Fibroblast of upper back skin (primary cell): ENCODE results near the gene QSER1.
"Not testable (repeated sequence)": the region's sequence is repeated elsewhere in the genome, so short reads cannot be mapped to it uniquely, and the experiment has no call there.

Experiments
- DNase-seq: peaks from one replicate; pipeline ENCODE4 v3.0.0-alpha.2; 2013

QSER1 gene

DNA sequence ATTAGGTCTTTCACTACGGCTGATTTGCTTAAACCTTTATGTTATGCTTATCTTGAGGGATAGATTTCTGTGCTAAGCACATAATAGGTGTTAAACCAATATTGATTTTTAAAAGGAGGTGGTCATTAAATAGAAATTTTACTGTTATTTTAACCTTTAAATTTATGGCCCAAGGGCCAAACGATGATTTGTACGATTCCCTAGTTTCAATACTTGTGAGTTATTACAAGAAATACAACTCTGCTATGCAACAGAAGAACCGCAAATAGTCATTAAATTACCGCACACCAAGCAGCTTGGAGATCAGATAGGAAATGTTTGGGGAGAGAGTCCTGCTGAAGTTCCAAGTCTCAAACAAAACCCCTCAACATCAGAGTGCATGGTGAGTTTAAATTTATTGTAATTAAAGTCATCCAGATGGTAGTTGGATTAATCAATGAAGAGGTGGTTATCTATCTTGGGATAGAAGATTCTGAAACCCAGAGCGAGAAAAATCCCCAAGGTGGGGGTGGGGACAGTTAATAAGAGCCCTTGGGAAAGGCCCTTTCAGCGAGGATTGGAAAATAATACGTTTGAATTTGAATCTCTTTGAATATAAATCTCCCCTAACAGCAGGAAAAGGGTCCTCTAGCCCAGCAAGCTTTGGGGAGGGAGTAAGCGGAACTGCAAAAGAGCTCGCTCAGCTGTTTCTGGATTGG lies 805 bp upstream of the QSER1 start:
- DNase-seq: peak; percentile 34

DNA sequence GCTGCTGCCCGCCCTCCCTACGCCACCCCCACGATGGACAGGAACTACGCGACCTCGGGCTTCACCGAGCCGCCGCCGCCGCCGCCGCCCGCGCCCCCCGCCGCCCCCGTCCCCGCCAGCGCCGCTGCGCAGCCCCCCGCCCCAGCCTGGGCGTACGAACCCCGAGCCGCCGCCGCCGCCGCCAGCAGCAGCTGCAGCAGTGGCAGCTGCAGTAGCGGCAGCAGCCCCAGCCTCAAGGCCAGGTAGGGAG lies 407 bp downstream of the QSER1 start:
- DNase-seq: no peak

DNA sequence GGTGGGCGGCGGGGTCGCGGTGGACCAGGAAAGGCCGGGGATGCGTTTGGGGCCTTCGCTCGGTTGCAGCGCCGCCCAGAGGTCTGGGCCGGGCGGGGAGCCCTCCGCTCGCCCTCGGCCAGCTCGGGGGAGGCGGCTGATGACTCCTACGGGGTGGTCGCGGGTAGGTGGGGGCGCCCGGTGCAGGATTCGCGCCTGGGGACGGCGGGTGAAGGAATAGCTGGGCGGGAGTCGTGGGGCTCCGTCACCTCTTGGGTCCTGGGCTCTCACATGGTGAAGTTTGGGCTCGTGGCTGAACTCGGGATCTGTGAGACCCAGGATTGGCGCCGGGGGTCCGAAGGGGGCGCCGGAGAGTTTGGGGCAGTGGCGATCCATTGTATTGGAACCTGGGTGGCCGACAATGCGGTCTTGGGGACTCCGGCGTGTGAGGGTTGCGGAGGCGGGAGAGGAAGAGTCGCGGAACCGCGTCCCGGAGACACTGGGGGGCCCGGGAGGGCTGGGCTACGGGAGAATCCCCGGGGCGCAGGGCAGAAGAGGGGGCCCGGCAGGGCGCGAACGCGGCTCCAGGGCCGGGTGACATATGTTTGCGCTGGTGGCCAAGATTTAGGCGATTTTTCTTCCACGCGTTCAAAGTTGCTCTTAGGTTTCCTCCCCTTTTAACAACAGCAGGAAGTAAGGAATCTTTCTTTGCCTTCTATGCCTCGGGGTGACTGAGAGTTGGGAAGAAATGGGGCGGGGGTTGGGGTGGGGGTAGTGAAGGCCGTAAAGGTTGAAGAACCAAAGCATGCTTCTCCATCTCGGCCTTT lies 935 bp downstream of the QSER1 start:
- DNase-seq: peak; percentile 31

GRCh38 chr11:32894149-32894827 lies 1.7 kb downstream of the QSER1 start:
- peak; percentile 81 for DNase-seq

- no peak for DNase-seq
Observed at GRCh38 chr11:32894921-32895320, 2.3 kb downstream of the QSER1 start.

- DNase-seq: no peak
Observed at GRCh38 chr11:32895471-32895870, 2.9 kb downstream of the QSER1 start.

DNA sequence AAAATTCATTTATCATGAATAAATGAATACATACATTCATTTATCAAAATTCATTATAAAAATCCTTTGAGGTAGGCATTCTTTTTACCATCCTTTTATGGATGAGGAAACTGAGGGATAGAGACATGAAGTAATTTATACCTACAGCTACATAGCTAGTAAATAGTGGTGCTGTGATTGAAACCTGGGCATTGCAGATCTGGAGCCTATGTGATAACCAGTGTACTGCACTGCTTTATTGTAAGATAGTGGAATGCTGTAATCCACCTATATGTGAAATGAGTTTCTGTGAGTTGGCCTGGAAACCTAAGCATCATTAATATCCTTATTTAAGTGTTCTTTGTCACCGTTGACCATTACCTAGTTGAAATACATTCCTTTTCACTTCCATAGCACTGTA lies 4.5 kb downstream of the QSER1 start:
- no peak for DNase-seq

- DNase-seq: no peak
Observed at GRCh38 chr11:32899438-32899837, 6.8 kb downstream of the QSER1 start.

DNA sequence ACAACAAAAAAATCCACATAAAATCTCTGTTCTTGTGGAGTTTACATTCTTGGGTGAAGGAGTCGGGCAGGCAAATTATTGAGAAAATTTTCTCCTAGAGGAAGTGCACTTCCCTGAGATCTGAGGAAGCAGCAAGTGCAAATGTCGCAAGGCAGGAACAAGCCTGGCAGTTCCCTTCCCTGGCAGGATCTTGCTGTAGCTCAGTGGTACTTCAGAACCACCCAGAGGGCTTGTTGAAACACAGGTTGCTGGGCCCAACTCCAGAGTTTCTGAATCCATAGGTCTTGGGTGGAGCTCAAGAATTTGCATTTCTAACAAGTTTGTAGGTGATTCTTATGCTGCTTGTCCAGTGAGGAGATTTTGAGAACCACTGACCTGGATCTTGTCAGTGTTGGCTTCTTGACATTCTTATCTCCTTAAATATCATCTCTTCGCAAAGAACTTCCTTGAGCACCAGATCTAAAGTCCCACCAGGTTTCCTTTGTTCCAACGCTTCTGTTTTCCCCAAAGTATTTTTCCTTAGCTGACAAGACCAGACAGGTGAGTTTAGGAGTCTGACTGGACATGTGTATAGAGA lies 9.6 kb downstream of the QSER1 start:
- no peak for DNase-seq

DNA sequence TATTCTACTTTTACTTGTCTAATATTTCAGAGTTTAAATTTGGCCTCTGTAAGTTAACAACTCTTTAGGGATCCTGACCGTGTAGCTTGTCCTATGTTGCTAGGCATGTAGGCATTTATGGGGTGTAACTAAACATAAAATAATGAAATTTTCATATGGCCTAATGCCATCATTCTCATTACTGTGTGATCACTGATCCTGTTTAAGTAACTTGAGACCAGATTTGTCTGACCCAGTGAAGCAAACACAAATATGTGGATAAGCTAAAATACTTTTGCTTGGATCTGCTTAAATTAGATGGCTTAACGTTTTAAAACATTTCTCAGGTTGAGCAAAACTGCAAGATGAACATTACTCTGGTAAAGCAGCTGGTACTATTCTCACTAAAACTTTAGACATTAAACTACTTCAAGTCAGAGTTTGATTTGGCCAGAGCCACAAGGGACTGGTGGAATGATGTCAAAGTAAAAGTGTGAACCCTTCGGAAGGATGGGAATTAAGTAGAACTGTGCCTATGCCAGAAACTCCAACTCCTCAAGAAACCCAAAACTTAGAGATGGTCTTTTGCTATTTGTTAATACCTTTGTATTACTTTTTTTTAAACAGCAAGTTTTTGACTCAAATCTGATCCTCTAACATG lies 12.5 kb downstream of the QSER1 start:
- no peak for DNase-seq

GRCh38 chr11:32908619-32909018 lies 16.0 kb downstream of the QSER1 start:
- DNase-seq: no peak

- DNase-seq: no peak
Observed at GRCh38 chr11:32911413-32911812, 18.8 kb downstream of the QSER1 start.

- no peak for DNase-seq
Observed at GRCh38 chr11:32913445-32913844, 20.8 kb downstream of the QSER1 start.

GRCh38 chr11:32916361-32916760 lies 23.8 kb downstream of the QSER1 start:
- DNase-seq: no peak

DNA sequence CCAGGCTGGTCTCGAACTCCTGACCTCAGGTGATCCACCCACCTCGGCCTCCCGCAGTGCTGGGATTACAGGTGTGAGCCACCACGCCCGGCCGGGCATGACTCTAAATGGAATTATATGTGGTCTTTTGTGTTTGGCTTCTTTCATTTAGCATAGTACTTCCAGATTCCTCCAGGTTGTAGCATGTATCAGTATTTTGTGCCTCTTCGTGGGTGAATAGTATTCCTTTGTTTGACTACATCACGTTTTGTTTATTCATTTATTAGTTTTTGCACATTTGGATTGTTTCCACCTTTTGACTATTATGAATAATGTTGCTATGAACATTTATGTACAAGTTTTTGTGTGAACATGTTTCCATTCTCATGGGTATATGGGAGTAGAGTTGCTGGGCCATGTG lies 24.4 kb downstream of the QSER1 start:
- DNase-seq: no peak

GRCh38 chr11:32918427-32918826 lies 25.8 kb downstream of the QSER1 start:
- DNase-seq: peak; percentile 3

DNA sequence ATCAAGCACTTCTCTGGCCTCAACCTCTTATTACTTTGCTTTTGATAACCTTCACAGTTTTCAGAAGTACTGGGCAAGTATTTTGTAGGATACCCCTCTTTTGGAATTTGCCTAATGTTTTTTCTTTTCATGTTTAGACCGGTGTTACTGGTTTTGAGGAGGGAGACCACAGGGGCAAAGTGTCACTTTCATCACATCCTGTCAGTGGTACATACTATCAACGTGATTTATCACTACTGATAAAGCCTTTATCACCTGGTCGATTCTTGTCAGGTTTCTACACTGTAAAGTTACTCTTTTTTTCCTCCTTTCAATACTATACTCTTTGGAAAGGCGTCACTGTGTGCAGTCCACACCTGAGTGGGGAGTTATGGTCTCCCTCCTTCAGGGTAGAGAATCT lies 26.7 kb downstream of the QSER1 start:
- no peak for DNase-seq

DNA sequence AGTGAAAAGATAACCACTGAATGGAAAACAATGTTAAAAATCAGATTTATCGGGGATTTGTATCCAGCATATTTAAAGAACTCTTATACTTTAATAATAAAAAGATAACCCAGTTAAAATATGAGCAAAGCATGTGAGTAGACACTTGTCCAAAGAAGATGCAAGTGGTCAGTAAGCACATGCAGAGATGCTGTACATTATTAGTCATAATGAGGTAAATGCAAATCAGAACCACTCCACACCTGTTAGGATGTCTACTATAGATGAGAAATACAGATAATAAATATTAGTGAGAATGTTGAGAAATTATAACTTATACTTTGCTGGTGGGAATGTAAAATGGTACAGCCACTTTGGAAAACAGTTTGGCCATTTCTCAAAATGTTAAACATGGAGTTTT lies 28.0 kb downstream of the QSER1 start:
- no peak for DNase-seq

- no peak for DNase-seq
Observed at GRCh38 chr11:32921204-32921603, 28.6 kb downstream of the QSER1 start.

DNA sequence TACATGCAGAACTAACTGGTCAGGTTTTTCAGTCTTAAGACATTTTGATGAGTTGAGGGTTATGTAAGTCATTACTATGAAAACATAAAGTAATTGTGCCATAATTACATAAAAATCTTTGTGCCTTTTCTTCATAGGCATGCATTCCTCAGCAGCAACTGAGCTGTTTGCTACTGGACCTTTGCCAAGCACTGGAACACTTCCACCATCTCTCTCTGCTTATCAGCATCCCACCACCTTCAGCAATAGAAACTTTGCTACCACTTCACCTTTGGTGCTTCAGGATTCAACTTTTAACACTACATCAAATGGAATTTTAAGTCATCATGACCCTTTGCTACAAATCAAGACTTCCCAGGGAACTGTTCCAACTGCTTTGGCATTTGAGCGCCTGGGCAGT lies 39.0 kb downstream of the QSER1 start:
- no peak for DNase-seq

DNA sequence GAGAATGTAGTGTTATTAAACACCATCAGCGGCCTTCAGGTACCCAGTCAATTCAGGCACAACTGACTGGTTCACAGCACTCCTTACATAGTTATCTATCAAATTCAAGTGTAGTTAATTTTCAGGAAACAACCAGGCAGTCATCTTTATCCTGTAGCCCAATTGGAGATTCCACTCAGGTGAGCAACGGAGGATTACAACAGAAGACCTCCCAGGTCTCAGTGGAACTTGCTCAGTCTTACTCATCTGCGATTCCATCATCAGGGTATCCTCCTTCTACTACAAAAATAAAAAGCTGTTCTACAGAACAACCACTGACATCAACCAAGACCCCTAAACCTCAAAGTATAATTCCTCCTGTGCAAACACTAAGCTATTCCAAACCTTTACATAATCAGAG lies 39.6 kb downstream of the QSER1 start:
- no peak for DNase-seq

DNA sequence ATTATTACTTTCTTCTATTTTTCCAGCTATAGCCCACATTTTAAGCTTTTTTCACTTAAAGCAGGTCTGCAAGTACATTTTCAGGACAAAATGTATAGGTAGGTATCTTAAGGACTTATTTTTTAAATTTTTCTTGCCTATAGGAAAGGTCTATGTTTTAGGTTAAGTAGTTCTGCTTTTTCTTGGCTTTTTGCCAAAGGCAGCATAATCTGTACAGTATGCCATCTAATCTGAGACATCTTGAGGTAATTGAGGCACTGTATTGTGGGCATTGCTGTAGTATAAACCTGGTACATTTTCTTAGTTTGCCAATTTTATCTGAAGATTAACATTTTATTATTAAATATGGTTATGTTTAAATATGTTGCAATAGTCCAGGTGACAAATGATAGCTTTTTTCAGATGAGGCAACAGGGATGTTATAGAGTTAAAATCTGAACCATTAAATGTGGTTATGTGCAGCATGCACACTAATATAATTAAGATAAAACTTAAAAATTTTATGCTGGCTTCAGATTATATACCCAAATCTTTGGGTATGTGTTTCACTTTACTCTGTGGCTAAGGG lies 42.9 kb downstream of the QSER1 start:
- DNase-seq: no peak

GRCh38 chr11:32936178-32936577 lies 43.6 kb downstream of the QSER1 start:
- not testable (repeated sequence) for DNase-seq
